Subcutaneous abdominal adipose tissue (tissue), 5 donors: ENCODE data around the gene MYL3.
"Not testable (repeated sequence)": the region's sequence is repeated elsewhere in the genome, so short reads cannot be mapped to it uniquely, and the experiment has no call there.

Experiments used
- H3K27ac ChIP-seq: one replicate; pipeline ENCODE4 v1.7.0; 2013; ENCODE audit warnings: low read depth, mild to moderate bottlenecking, inconsistent platforms, low read length, moderate library complexity
- H3K27me3 ChIP-seq, 5 donors: one replicate each; pipeline ENCODE4 v1.7.0; 2013; ENCODE audit warnings: low read length in 5 of 5, inconsistent platforms in 1 of 5; ENCODE audit not compliant: control insufficient read depth in 5 of 5, insufficient read depth in 4 of 5
- H3K36me3 ChIP-seq, 5 donors: one replicate each; pipeline ENCODE4 v1.7.0; 2013; ENCODE audit warnings: low read length in 5 of 5; ENCODE audit not compliant: control insufficient read depth in 5 of 5, insufficient read depth in 5 of 5
- H3K4me1 ChIP-seq, 5 donors: one replicate each; pipeline ENCODE4 v1.7.0; 2013; ENCODE audit warnings: low read length in 5 of 5, mild to moderate bottlenecking in 3 of 5, moderate library complexity in 1 of 5; ENCODE audit not compliant: control insufficient read depth in 5 of 5, insufficient read depth in 5 of 5
- H3K4me3 ChIP-seq, 5 donors: one replicate each; pipeline ENCODE4 v1.7.0; 2013; ENCODE audit warnings: low read length in 5 of 5, low read depth in 1 of 5
- H3K9ac ChIP-seq, 5 donors: one replicate each; pipeline ENCODE4 v1.7.0; 2013; ENCODE audit warnings: low read length in 5 of 5, mild to moderate bottlenecking in 4 of 5, moderate library complexity in 3 of 5
- H3K9me3 ChIP-seq, 5 donors: one replicate each; pipeline ENCODE4 v1.7.0; 2013; ENCODE audit warnings: low read length in 5 of 5; ENCODE audit not compliant: control insufficient read depth in 5 of 5
- donor health status: healthy.
- donor health status: healthy.
- donor health status: healthy.
- donor health status: healthy.
- donor health status: healthy.

Gene MYL3

GRCh38 chr3:46833346-46834300 lies 29.6 kb downstream of the MYL3 start:
- Histone ChIP-seq H3K27ac (no peak overlapping the region), H3K36me3 (no peaks in the 10 kb centered on the region), H3K9me3 (peaks cover 0 to 12% (median 7%) of the 10 kb centered on the region in 5 donors), H3K4me1 (no peaks in the 10 kb centered on the region), H3K27me3 (no peaks in the 10 kb centered on the region), H3K4me3 (no peak overlapping the region), H3K9ac (no peak overlapping the region)

GRCh38 chr3:46831841-46832240 lies 31.4 kb downstream of the MYL3 start:
- Histone ChIP-seq H3K27me3 (no peaks in the 10 kb centered on the region), H3K36me3 (no peaks in the 10 kb centered on the region), H3K9me3 (no peaks in the 10 kb centered on the region), H3K4me1 (no peaks in the 10 kb centered on the region), H3K4me3 (no peak overlapping the region), H3K9ac (no peak overlapping the region), H3K27ac (no peak overlapping the region)

- Histone ChIP-seq H3K9me3 (no peaks in the 10 kb centered on the region), H3K27ac (no peak overlapping the region), H3K9ac (no peak overlapping the region), H3K36me3 (no peaks in the 10 kb centered on the region), H3K27me3 (no peaks in the 10 kb centered on the region), H3K4me3 (no peak overlapping the region), H3K4me1 (no peaks in the 10 kb centered on the region)
These were observed 31.9 kb downstream of the MYL3 start for GRCh38 chr3:46831316-46831715.

GRCh38 chr3:46830801-46831200 lies 32.4 kb downstream of the MYL3 start:
- Histone ChIP-seq H3K4me3 (no peak overlapping the region), H3K4me1 (no peaks in the 10 kb centered on the region), H3K9me3 (no peaks in the 10 kb centered on the region), H3K27me3 (no peaks in the 10 kb centered on the region), H3K9ac (no peak overlapping the region), H3K36me3 (no peaks in the 10 kb centered on the region), H3K27ac (no peak overlapping the region)

- H3K9me3 ChIP-seq: no peaks in the 10 kb centered on the region
- no peaks in the 10 kb centered on the region for H3K27me3 ChIP-seq
- H3K36me3 ChIP-seq: no peaks in the 10 kb centered on the region
- H3K4me1 ChIP-seq: no peaks in the 10 kb centered on the region
- H3K4me3 ChIP-seq: no peak overlapping the region
- no peak overlapping the region for H3K9ac ChIP-seq
- H3K27ac ChIP-seq: no peak overlapping the region
These were observed 33.5 kb downstream of the MYL3 start for GRCh38 chr3:46829699-46830208.

- H3K9ac ChIP-seq: no peak overlapping the region
- H3K27me3 ChIP-seq: no peaks in the 10 kb centered on the region
- H3K36me3 ChIP-seq: no peaks in the 10 kb centered on the region
- H3K4me1 ChIP-seq: no peaks in the 10 kb centered on the region
- no peak overlapping the region for H3K4me3 ChIP-seq
- peaks cover 0 to 5% (median 2%) of the 10 kb centered on the region in 5 donors for H3K9me3 ChIP-seq
- no peak overlapping the region for H3K27ac ChIP-seq
These were observed 37.8 kb downstream of the MYL3 start for GRCh38 chr3:46825450-46825849.

GRCh38 chr3:46824211-46824970 lies 38.9 kb downstream of the MYL3 start:
- no peak overlapping the region for H3K4me3 ChIP-seq
- H3K36me3 ChIP-seq: no peaks in the 10 kb centered on the region

GRCh38 chr3:46823314-46823713 lies 39.9 kb downstream of the MYL3 start:
- H3K27me3 ChIP-seq, H3K36me3 ChIP-seq, H3K9ac ChIP-seq: not testable (repeated sequence)

More at GRCh38 chr3:46824211-46824970, 38.9 kb downstream of the MYL3 start:
- H3K27ac ChIP-seq: no peak overlapping the region
- no peaks in the 10 kb centered on the region for H3K27me3 ChIP-seq
- H3K4me1 ChIP-seq: no peaks in the 10 kb centered on the region
- H3K9me3 ChIP-seq: peaks cover 0 to 5% (median 2%) of the 10 kb centered on the region in 5 donors
- no peak overlapping the region for H3K9ac ChIP-seq

GRCh38 chr3:46821553-46821952 lies 41.7 kb downstream of the MYL3 start:
- Histone ChIP-seq H3K27ac (no peak overlapping the region), H3K9ac (no peak overlapping the region), H3K27me3 (no peaks in the 10 kb centered on the region), H3K4me1 (no peaks in the 10 kb centered on the region), H3K9me3 (peaks cover 0 to 5% (median 2%) of the 10 kb centered on the region in 5 donors), H3K4me3 (no peak overlapping the region), H3K36me3 (no peaks in the 10 kb centered on the region)

More at GRCh38 chr3:46823314-46823713, 39.9 kb downstream of the MYL3 start:
- not testable (repeated sequence) for H3K4me1 ChIP-seq, H3K4me3 ChIP-seq, H3K27ac ChIP-seq, H3K9me3 ChIP-seq

- Histone ChIP-seq H3K4me1 (no peaks in the 10 kb centered on the region), H3K27me3 (no peaks in the 10 kb centered on the region), H3K36me3 (no peaks in the 10 kb centered on the region), H3K4me3 (no peak overlapping the region), H3K9me3 (peaks cover 0 to 5% (median 2%) of the 10 kb centered on the region in 5 donors), H3K27ac (no peak overlapping the region), H3K9ac (no peak overlapping the region)
These were observed 42.4 kb downstream of the MYL3 start for GRCh38 chr3:46820852-46821251.
